Hepatocyte (in vitro differentiated cells): ENCODE data around the gene ARL8B. TPM values are rescaled to one million over a fixed set of nuclear protein-coding genes. Genes with fewer than 3 reads are reported as not detected.
A peak's percentile ranks its signal among the peaks of the same experiment; 100 is the strongest.

Source experiments
- DNase-seq: peaks from one replicate; pipeline ENCODE4 v3.0.0-alpha.2; 2016; ENCODE audit warnings: low spot score
- H2AFZ ChIP-seq: fragments of 200-600 bp; sonication (generic); 2 replicates; pipeline ENCODE4 v1.6.0; 2016; ENCODE audit warnings: antibody characterized with exemption, mild to moderate bottlenecking
- H3K27ac ChIP-seq: fragments of 200-600 bp; sonication (generic); 2 replicates; pipeline ENCODE4 v1.5.1; 2016; ENCODE audit warnings: mild to moderate bottlenecking
- H3K27me3 ChIP-seq: fragments of 200-600 bp; sonication (generic); 2 replicates; pipeline ENCODE4 v1.6.1; 2016
- H3K36me3 ChIP-seq: fragments of 200-600 bp; sonication (generic); replicated peaks from 2 replicates; pipeline ENCODE4 v1.5.1; 2016; ENCODE audit warnings: low read depth; ENCODE audit not compliant: insufficient read depth
- H3K4me1 ChIP-seq: fragments of 200-600 bp; sonication (generic); 2 replicates; pipeline ENCODE4 v1.5.1; 2016; ENCODE audit warnings: mild to moderate bottlenecking, moderate library complexity; ENCODE audit not compliant: insufficient read depth
- H3K4me2 ChIP-seq: fragments of 200-600 bp; sonication (generic); 2 replicates; pipeline ENCODE4 v1.6.0; 2016
- H3K4me3 ChIP-seq: fragments of 200-600 bp; sonication (generic); 2 replicates; pipeline ENCODE4 v1.5.1; 2016; ENCODE audit warnings: mild to moderate bottlenecking
- H3K79me2 ChIP-seq: fragments of 200-600 bp; sonication (generic); 2 replicates; pipeline ENCODE4 v1.6.0; 2017; ENCODE audit warnings: mild to moderate bottlenecking
- H3K9me2 ChIP-seq: fragments of 200-600 bp; sonication (generic); replicated peaks from 2 replicates; pipeline ENCODE4 v1.6.0; 2017; ENCODE audit warnings: mild to moderate bottlenecking; ENCODE audit not compliant: insufficient read depth
- H3K9me3 ChIP-seq: fragments of 200-600 bp; sonication (generic); 2 replicates; pipeline ENCODE4 v1.5.1; 2016; ENCODE audit warnings: low read depth, mild to moderate bottlenecking
- H4K20me1 ChIP-seq: fragments of 200-600 bp; sonication (generic); 2 replicates; pipeline ENCODE4 v1.6.0; 2016; ENCODE audit warnings: mild to moderate bottlenecking; ENCODE audit not compliant: insufficient read depth, poor library complexity, severe bottlenecking
- EZH2 ChIP-seq: fragments of 200-600 bp; sonication (generic); IDR thresholded peaks from 2 replicates; pipeline ENCODE4 v1.6.1; 2016; ENCODE audit warnings: antibody characterized with exemption, mild to moderate bottlenecking, borderline replicate concordance
- EZH2phosphoT487 ChIP-seq: fragments of 200-600 bp; sonication (generic); IDR thresholded peaks from one replicate; pipeline ENCODE4 v1.6.1; 2018; ENCODE audit warnings: antibody characterized with exemption, mild to moderate bottlenecking, low read depth, moderate library complexity; ENCODE audit not compliant: unreplicated experiment, severe bottlenecking
- WGBS: methylation state at CpG from one replicate; pipeline ENCODE4 v1.1.6; 2016; ENCODE audit warnings: low lambda C conversion rate; ENCODE audit errors: missing lambda C conversion rate; 5-methylcytosine and 5-hydroxymethylcytosine counted together
- polyA plus RNA-seq: library from polyadenylated mRNA; unstranded; fragments of >200 nt; fragmentation: Nextera tagmentation; extraction: Ambion mirVana; gene quantifications from 2 replicates; pipeline ENCODE4 v1.2.1, GENCODE V29; 2016
- total RNA-seq: library from RNA; depleted of rRNA; stranded (reverse); fragments of >200 nt; gene quantifications from 2 replicates; pipeline ENCODE4 v1.2.3, GENCODE V29; 2014
- TF ChIP-seq, protein P1 (sequence below): fragments of 200-600 bp; sonication (generic); IDR thresholded peaks from 2 replicates; pipeline ENCODE4 v1.5.1; 2016; ENCODE audit warnings: antibody characterized with exemption, mild to moderate bottlenecking; ENCODE audit not compliant: poor library complexity

Gene ARL8B
- total and polyA plus RNA-seq, 2 experiments from 2014 or later, result 58.1 to 94.4 TPM

- Histone ChIP-seq H3K9me2 (no peaks in the 10 kb centered on the region), H3K79me2 (no peaks in the 10 kb centered on the region), H3K27me3 (no peaks in the 10 kb centered on the region), H3K9me3 (no peaks in the 10 kb centered on the region), H2AFZ (no peak overlapping the region), H3K4me3 (no peak overlapping the region), H3K27ac (no peak overlapping the region), H4K20me1 (no peaks in the 10 kb centered on the region), H3K4me1 (peaks cover 5% of the 10 kb centered on the region), H3K4me2 (no peak overlapping the region), H3K36me3 (no peaks in the 10 kb centered on the region)
- DNase-seq, result no peak
- TF ChIP-seq, protein P1, sequence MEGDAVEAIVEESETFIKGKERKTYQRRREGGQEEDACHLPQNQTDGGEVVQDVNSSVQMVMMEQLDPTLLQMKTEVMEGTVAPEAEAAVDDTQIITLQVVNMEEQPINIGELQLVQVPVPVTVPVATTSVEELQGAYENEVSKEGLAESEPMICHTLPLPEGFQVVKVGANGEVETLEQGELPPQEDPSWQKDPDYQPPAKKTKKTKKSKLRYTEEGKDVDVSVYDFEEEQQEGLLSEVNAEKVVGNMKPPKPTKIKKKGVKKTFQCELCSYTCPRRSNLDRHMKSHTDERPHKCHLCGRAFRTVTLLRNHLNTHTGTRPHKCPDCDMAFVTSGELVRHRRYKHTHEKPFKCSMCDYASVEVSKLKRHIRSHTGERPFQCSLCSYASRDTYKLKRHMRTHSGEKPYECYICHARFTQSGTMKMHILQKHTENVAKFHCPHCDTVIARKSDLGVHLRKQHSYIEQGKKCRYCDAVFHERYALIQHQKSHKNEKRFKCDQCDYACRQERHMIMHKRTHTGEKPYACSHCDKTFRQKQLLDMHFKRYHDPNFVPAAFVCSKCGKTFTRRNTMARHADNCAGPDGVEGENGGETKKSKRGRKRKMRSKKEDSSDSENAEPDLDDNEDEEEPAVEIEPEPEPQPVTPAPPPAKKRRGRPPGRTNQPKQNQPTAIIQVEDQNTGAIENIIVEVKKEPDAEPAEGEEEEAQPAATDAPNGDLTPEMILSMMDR, result no peak
- TF ChIP-seq EZH2 (no peak), EZH2phosphoT487 (no peak)
- WGBS, result 96% methylated on average over 5 of the region's 5 CpGs
These were observed 37.9 kb upstream of the ARL8B start for GRCh38 chr3:5084224-5084623.

- no peaks in the 10 kb centered on the region for H3K27me3 ChIP-seq
- TF ChIP-seq, protein P1, result no peak
- TF ChIP-seq EZH2 (no peak), EZH2phosphoT487 (no peak)
- no peak overlapping the region for H3K4me2 ChIP-seq
- no peaks in the 10 kb centered on the region for H3K79me2 ChIP-seq
- whole genome bisulfite sequencing, result 85% methylated on average over 1 of the region's 1 CpG
- H3K27ac ChIP-seq, result no peak overlapping the region
- H2AFZ ChIP-seq, result no peak overlapping the region
- H3K4me3 ChIP-seq, result no peak overlapping the region
- H3K4me1 ChIP-seq, result peaks cover 5% of the 10 kb centered on the region
- no peaks in the 10 kb centered on the region for H4K20me1 ChIP-seq
- no peaks in the 10 kb centered on the region for H3K36me3 ChIP-seq
- no peaks in the 10 kb centered on the region for H3K9me3 ChIP-seq
- DNase-seq, result no peak
- no peaks in the 10 kb centered on the region for H3K9me2 ChIP-seq
These were observed 35.4 kb upstream of the ARL8B start for GRCh38 chr3:5086708-5087107.

DNA sequence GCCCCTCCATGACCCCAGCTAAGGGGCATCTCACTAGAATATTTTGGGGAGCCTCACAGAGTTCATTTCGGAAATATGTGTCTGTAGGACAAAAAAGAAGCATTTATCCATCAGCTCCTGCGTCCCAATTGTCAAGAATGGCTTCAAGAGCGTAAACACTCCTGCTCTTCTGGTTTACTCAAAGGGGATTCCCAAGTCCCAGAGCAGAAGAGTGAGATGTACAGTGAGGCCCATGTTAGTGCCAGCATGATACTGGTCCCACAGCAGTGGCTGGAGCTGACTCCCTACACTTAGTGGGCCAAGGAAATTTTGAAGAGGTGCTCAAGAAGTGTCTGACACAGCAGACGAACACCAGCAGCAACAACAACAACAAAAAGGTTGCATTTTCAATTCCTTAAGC, 34.9 kb upstream of the ARL8B start:
- H3K9me2 ChIP-seq, result no peaks in the 10 kb centered on the region
- H3K4me1 ChIP-seq, result peaks cover under 1% of the 10 kb centered on the region
- H3K9me3 ChIP-seq, result no peaks in the 10 kb centered on the region
- H3K36me3 ChIP-seq, result no peaks in the 10 kb centered on the region
- H4K20me1 ChIP-seq, result no peaks in the 10 kb centered on the region
- whole genome bisulfite sequencing, result 82% methylated on average over 4 of the region's 4 CpGs
- no peak overlapping the region for H3K4me2 ChIP-seq
- no peak for DNase-seq
- H3K27ac ChIP-seq, result no peak overlapping the region
- H3K27me3 ChIP-seq, result no peaks in the 10 kb centered on the region
- no peak overlapping the region for H3K4me3 ChIP-seq
- H3K79me2 ChIP-seq, result no peaks in the 10 kb centered on the region
- TF ChIP-seq EZH2 (no peak), EZH2phosphoT487 (no peak)
- TF ChIP-seq, protein P1, result no peak
- no peak overlapping the region for H2AFZ ChIP-seq

DNA sequence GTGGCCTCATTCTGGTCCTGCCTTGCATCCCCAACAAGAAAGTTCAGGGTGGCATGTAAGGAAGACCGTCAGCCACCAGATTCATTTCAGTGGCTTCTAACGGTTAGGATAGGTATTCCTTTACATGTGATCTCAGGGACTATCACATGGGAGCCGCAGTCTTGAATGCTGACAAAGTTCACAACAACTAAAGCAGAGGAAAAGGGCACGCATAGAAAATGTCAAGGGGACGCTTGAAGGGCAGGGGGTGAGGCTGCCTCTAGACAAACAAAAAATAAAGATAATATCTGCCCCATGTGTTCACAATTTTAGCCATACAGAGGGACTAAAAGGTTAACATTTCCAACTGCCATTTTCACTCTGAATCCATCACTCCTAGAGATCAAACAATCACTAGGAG, 31.9 kb upstream of the ARL8B start:
- no peaks in the 10 kb centered on the region for H3K9me2 ChIP-seq
- TF ChIP-seq, protein P1, result no peak
- no peak for TF ChIP-seq EZH2phosphoT487
- no peak for TF ChIP-seq EZH2
- 47% methylated on average over 5 of the region's 5 CpGs for WGBS
- no peaks in the 10 kb centered on the region for H3K27me3 ChIP-seq
- no peaks in the 10 kb centered on the region for H3K79me2 ChIP-seq
- H3K9me3 ChIP-seq, result no peaks in the 10 kb centered on the region
- peak overlapping the region; percentile 17 for H3K27ac ChIP-seq
- H3K36me3 ChIP-seq, result no peaks in the 10 kb centered on the region
- H3K4me2 ChIP-seq, result no peak overlapping the region
- no peak for DNase-seq
- H3K4me1 ChIP-seq, result no peaks in the 10 kb centered on the region
- no peak overlapping the region for H2AFZ ChIP-seq
- H4K20me1 ChIP-seq, result no peaks in the 10 kb centered on the region
- H3K4me3 ChIP-seq, result no peak overlapping the region
